ENCODE data around the gene OR2L3. TPM values are rescaled to one million over a fixed set of nuclear protein-coding genes. Genes with fewer than 3 reads are reported as not detected.
"Not testable (repeated sequence)": the region's sequence is repeated elsewhere in the genome, so short reads cannot be mapped to it uniquely, and the experiment has no call there.

OR2L3 gene
- polyA plus RNA-seq (ENCODE audit: insufficient read length in 3 of 3): not detected

DNA sequence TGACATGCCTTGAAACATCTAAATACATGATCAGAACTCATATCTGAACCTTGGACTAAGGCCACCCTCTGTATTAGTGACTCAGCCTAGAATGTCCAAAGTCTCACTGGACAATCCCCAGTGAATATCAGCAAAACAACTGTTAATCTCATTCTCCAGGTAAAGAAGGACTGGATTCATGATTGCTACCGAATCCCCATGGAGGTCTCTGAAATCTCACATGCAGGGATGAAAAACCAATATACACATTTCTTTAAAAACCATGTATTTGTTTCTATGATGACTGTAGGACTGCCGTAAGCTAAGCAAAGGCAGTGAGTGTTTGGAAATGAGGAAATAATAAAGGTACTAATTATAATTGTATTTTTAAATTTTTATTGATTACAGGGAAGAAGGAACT lies at the start of gene OR2L3:
TSS of gene OR2L3 (plus strand) at position 301 of the 400 bp plus-strand sequence. CDS start 13,846 bp downstream, outside the sequence.
- no peak for DNase-seq (ENCODE audit: low read depth in 3 of 3, low spot score in 2 of 3)

DNA sequence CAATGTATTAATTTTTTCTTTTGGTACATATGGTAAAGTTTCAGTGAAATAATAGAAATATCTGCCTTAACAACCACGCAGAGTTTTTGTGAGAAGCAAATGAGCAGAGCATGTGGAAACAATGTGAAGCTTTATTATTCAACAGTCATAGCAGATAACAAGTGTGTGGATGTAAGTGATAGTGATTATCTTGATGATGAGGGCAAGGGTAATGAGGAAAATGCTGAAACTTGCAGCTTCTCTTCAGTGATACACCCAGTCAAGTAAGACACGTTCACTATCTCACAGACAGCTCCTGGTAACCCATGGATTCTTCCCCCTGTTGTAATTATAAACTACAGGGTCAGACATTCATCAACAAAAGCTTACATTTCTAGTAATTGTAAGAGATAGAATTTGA lies 47.8 kb upstream of the OR2L3 start:
- DNase-seq (ENCODE audit: low read depth in 3 of 3, low spot score in 2 of 3): no peak

DNA sequence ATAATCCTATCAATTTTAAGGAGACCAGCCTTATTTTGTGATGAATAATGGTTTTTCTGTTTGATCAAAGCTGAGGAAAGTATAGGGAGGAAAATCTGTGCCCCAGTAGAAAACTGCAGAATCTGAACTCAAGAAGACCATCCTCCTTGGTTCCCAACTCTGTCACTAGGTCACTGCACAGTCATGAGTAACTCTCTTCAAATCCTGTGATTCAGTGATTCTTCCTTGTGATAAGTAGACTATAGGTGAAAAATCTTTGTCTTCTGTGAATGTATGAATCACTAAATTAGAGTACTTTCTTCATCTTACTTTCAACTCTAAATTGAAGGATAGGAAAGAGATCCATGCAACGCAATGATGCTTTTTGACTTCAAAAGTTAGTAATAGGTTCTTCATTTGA lies 46.5 kb upstream of the OR2L3 start:
- no peak for DNase-seq (ENCODE audit: low read depth in 3 of 3, low spot score in 2 of 3)

DNA sequence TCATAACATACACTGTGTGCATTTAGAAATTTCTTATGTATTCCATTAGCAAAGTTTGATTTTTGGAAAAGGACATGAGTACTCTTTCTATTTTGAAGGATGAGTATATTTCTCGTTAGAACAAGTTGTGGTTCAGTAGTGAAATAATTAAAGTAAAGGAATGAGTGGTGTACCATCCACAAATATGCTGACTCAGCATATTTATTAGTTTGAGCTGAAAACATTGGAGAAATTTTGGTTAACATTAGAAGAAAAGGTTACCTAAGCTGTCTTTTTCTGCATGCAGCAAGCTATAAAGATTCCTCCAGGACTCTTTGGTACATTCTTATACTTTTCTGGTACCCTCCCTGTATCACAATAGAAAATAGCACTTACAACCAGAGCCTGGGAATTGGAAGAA lies 38.9 kb upstream of the OR2L3 start:
- DNase-seq (ENCODE audit: low read depth in 3 of 3, low spot score in 2 of 3): no peak

GRCh38 chr1:248009681-248010080 lies 37.0 kb upstream of the OR2L3 start:
- no peak for DNase-seq (ENCODE audit: low read depth in 3 of 3, low spot score in 2 of 3)

GRCh38 chr1:248013229-248013710 lies 33.4 kb upstream of the OR2L3 start, which contains the start of gene OR2L5:
OR2L5 (plus strand) TSS chr1:248013660; CDS start chr1:248021948, 8,288 bp downstream.
- DNase-seq (ENCODE audit: low read depth in 3 of 3, low spot score in 2 of 3): no peak

GRCh38 chr1:248015803-248016202 lies 30.8 kb upstream of the OR2L3 start:
- DNase-seq (ENCODE audit: low read depth in 3 of 3, low spot score in 2 of 3): no peak

DNA sequence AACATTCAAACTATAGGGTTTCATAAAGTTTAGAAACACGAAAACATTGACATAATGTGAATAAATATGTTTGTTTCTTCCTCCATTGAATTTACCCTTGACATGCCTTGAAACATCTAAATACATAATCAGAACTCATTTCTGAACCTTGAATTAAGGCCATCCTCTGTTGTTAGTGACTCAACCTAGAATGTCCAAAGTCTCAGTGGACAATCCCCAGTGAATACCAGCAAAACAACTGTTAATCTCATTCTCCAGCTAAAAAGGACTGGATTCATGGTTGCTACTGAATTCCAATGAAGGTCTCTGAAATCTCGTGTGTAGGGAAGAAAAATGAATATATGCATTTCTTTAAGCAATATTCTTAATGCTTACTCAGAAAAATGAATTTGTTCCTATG lies 16.9 kb upstream of the OR2L3 start, which contains the start of gene OR2L2:
TSS of gene OR2L2 (plus strand) at position 301 of the 400 bp plus-strand sequence. CDS start 8,198 bp downstream, outside the sequence.
- DNase-seq (ENCODE audit: low read depth in 3 of 3, low spot score in 2 of 3): no peak

GRCh38 chr1:248045209-248045608 lies 1.4 kb upstream of the OR2L3 start:
- no peak for DNase-seq (ENCODE audit: low read depth in 3 of 3, low spot score in 2 of 3)

DNA sequence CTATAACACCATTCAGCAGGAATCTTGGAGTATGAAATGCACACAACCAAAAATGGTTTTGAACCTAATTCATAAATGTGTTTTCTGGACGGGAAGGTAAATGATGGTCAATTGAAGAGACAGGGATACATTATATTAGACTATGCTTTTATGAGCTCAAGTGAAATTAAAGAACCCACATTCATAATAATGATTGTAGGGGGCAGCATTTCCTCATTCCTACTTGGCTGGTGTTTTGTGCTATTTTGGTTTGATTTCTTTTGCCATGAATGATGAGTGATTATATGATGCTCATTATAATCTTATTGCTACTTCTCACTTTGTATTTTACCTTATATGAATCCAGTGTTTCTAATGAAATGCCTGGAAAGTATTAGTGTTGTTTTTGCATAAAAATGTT lies 372 bp downstream of the OR2L3 start:
- DNase-seq (ENCODE audit: low read depth in 3 of 3, low spot score in 2 of 3): no peak

- DNase-seq (ENCODE audit: low read depth in 3 of 3, low spot score in 2 of 3): no peak
These were observed 8.0 kb downstream of the OR2L3 start for GRCh38 chr1:248054671-248055070.

- DNase-seq (ENCODE audit: low read depth in 3 of 3, low spot score in 2 of 3): no peak
These were observed 8.6 kb downstream of the OR2L3 start for GRCh38 chr1:248055261-248055660.

DNA sequence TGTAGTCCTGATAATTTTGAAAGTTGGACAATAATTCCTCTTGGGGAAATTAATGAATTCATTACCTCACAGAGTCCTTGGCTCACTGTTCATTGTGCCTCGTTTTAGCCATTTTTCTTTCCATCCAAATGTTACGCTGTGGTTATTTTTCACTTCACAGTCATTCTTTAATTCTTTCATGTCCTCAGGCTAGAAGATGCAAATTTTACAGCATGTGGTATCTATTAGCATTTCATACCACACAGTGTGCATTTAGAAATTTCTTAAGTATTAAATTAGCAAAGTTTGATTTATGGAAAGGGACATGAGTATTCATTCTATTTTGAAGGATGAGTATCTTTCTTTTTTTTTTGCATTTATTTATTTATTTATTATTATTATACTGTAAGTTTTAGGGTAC lies 18.4 kb downstream of the OR2L3 start:
- DNase-seq (ENCODE audit: low read depth in 3 of 3, low spot score in 2 of 3): no peak

DNA sequence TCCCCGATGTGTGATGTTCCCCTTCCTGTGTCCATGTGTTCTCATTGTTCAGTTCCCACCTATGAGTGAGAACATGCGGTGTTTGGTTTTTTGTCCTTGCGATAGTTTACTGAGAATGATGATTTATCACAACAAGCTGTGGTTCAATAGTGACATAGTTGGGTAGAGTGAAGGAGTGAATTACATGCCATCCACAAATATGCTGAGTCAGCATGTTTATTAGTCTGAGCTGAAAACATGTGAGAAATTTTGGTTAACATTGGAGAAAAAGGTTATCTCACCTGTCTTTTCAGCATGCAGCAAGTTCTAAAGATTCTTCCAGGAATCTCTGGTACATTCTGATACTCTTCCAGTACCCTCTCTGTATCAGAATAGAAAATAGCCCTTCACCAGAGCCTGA lies 19.0 kb downstream of the OR2L3 start:
- no peak for DNase-seq (ENCODE audit: low read depth in 3 of 3, low spot score in 2 of 3)

DNA sequence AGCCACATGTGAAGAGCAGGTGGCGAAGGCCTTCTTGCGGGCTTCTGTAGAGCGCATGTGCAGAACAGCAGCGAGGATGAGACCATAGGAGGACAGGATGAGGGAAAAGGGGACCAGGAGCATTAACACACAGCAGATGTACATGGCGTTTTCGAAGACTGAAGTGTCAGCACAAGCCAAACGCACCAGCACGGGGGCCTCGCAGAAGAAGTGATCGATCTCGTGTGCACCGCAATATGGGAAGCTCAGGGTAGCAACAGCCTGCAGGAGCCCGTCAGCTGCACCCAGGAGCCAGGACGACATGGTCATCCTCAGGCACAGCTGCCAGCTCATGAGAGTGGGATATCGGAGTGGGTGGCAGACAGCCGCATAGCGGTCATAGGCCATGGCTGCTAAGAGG lies 37.2 kb downstream of the OR2L3 start:
- not testable (repeated sequence) for DNase-seq (ENCODE audit: low read depth in 3 of 3, low spot score in 2 of 3)

DNA sequence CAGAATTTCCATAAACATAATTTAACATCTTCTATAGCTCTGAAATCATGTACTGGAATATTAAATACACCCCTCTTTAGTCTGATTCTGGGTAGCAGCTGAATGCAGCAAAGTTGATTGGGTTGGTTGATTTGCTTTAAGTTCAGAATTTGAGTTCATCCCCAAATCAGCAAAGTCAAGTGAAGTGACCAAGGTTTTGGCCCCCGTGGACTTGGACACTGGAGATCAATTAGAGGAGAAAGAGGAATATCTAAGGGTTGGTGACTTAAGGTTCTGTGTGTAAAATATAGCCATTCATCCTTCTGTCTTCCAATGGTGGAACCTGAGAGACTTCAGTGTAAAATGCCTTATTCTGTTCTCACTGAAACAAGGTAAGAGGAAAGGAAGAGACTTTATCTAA lies 48.2 kb downstream of the OR2L3 start, which contains the start of gene OR2L13:
TSS of gene OR2L13 (plus strand) at position 301 of the 400 bp plus-strand sequence. CDS start 4,192 bp downstream, outside the sequence.
- no peak for DNase-seq (ENCODE audit: low read depth in 3 of 3, low spot score in 2 of 3)

DNA sequence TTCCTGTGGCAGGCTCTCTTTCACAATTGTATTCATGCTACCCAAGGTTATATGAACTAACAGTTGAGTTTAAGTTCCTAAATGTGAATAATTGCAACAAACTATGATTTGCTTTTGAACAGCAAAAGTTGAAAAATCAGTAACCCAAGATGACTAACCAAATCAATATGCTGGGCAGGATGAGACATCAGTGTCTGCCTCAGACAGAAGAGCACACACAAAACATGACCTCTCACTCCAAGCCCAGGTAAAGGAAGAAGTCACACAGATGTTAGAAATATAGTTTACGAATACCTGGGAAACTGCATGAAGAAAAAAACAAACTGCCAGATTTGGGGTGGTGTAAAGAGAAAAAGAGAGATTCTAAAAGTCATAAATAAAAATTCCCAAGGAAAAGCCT lies 51.9 kb downstream of the OR2L3 start:
- DNase-seq (ENCODE audit: low read depth in 3 of 3, low spot score in 2 of 3): no peak

GRCh38 chr1:248102847-248103246 lies 56.2 kb downstream of the OR2L3 start:
- no peak for DNase-seq (ENCODE audit: low read depth in 3 of 3, low spot score in 2 of 3)

DNA sequence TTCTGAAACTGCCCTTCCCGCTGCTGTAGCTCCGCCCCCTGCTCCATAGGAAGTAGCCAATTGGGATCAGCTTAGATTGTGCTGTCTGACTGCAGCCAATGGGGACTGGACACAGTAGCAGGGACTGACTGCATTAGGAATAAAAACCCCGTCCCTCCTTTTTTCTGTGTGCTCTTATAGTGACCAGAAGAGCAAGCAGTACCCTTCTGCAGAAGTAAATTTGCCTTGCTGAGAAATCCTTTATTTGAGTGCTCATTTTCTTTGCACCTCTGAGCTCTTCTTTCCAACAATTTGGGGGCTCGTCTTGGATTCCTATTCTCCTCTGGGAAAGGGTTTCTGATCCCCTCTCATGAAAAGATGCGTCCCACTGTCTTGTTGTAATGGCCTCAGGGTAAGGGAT lies 64.5 kb downstream of the OR2L3 start:
- DNase-seq (ENCODE audit: low read depth in 3 of 3, low spot score in 2 of 3): no peak

Data from right renal cortex interstitium (tissue), 3 donors.